ENCODE measurements around the gene FILIP1L.

DNA sequence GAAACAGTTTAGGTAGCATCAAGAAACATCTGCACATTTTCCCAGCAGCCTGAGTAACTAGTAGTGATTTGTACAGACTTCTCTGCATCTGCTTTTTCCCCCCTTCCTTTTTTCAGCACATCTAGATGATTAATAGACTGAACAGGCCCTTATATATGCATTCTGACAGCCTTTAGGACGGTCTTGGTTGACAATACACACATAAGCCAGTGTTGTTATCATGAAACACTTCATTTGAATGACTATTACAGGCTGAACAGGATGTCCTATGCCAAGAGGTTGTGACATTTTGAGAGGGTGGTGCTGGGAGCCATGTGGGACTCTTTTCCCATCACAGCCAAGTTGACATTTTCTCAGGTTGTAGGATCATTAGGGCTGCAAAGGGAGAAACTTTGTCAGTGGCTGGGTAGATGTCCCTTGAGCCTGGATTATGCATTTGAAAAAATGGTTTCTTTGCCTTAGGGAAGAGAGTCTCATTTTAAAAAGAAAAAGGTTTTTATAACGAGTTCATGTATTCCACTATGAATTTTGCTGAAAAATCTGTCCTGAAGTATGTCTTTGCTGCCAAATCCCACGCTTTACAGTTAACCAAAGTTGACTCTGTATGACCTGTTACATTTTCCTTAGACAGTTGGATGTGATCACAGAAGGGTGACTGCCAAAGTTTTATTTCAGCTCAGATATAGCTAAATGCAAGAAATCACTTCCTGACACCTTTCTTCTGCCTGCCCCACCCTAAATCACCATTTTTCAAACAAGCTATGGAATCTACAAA lies 73.7 kb downstream of the FILIP1L start:
- TF ChIP-seq POLR2A (IDR thresholded peaks at IDR 0.05; ENCODE audit: control extremely low read depth in 1 of 2, low read depth in 2 of 2, low read length in 2 of 2) (no peak), PHF8 (conservative IDR thresholded peaks at IDR 0.05; ENCODE audit: low read depth, low read length) (no peak), ASH2L (IDR thresholded peaks at IDR 0.05; ENCODE audit: low read length) (no peak), RAD21 (IDR thresholded peaks at IDR 0.05 in 1 of 2, conservative IDR thresholded peaks at IDR 0.05 in 1 of 2; ENCODE audit: low read depth in 2 of 2, low read length in 2 of 2) (no peak), EP300 (IDR thresholded peaks at IDR 0.05; ENCODE audit: borderline replicate concordance in 1 of 2, low read depth in 2 of 2, low read length in 2 of 2) (no peak), HDAC6 (IDR thresholded peaks at IDR 0.05; ENCODE audit: low read depth, low read length) (no peak), BCL11A (IDR thresholded peaks at IDR 0.05; ENCODE audit: low read depth in 2 of 2, low read length in 2 of 2) (no peak)
- TF ChIP-seq, protein P1, sequence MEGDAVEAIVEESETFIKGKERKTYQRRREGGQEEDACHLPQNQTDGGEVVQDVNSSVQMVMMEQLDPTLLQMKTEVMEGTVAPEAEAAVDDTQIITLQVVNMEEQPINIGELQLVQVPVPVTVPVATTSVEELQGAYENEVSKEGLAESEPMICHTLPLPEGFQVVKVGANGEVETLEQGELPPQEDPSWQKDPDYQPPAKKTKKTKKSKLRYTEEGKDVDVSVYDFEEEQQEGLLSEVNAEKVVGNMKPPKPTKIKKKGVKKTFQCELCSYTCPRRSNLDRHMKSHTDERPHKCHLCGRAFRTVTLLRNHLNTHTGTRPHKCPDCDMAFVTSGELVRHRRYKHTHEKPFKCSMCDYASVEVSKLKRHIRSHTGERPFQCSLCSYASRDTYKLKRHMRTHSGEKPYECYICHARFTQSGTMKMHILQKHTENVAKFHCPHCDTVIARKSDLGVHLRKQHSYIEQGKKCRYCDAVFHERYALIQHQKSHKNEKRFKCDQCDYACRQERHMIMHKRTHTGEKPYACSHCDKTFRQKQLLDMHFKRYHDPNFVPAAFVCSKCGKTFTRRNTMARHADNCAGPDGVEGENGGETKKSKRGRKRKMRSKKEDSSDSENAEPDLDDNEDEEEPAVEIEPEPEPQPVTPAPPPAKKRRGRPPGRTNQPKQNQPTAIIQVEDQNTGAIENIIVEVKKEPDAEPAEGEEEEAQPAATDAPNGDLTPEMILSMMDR (IDR thresholded peaks at IDR 0.05; ENCODE audit: control extremely low read depth in 1 of 3, insufficient read depth in 1 of 3, low read depth in 1 of 3, low read length in 3 of 3), result no peak
- TF ChIP-seq, protein P2, sequence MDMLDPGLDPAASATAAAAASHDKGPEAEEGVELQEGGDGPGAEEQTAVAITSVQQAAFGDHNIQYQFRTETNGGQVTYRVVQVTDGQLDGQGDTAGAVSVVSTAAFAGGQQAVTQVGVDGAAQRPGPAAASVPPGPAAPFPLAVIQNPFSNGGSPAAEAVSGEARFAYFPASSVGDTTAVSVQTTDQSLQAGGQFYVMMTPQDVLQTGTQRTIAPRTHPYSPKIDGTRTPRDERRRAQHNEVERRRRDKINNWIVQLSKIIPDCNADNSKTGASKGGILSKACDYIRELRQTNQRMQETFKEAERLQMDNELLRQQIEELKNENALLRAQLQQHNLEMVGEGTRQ (IDR thresholded peaks at IDR 0.05; ENCODE audit: low read length), result no peak

All from H1 (cell line).